DND-41 (cell line): ENCODE results near the gene NCF4.

ENCODE experiments used
- ATAC-seq: fragments of 200-7000 bp; cut with Tn5 transposase; 3 replicates; pipeline ENCODE4 v1.9.1; 2021; ENCODE audit warnings: low read depth; ENCODE audit not compliant: insufficient read depth
- DNase-seq: peaks from one replicate; pipeline ENCODE4 v3.0.0-alpha.2; 2020
- H2AFZ ChIP-seq: 2 replicates; pipeline ENCODE4 v1.6.0; 2012; ENCODE audit warnings: low read depth, low read length
- H3K27ac ChIP-seq: 2 replicates; pipeline ENCODE4 v1.5.1; 2012; ENCODE audit warnings: low read length, inconsistent platforms
- H3K27me3 ChIP-seq: fragments of 200-600 bp; sonication (generic); 2 replicates; pipeline ENCODE4 v1.6.0; 2012; ENCODE audit warnings: low read length, mild to moderate bottlenecking, inconsistent platforms; ENCODE audit not compliant: insufficient read depth, poor library complexity
- H3K36me3 ChIP-seq: 2 replicates; pipeline ENCODE4 v1.5.1; 2012; ENCODE audit warnings: low read length, inconsistent platforms; ENCODE audit not compliant: insufficient read depth
- H3K4me1 ChIP-seq: 2 replicates; pipeline ENCODE4 v1.5.1; 2012; ENCODE audit warnings: mild to moderate bottlenecking, low read length; ENCODE audit not compliant: insufficient read depth
- H3K4me2 ChIP-seq: 2 replicates; pipeline ENCODE4 v1.6.0; 2012; ENCODE audit warnings: mild to moderate bottlenecking, moderate library complexity, low read length, inconsistent platforms; ENCODE audit not compliant: insufficient read depth
- H3K4me3 ChIP-seq, 2 experiments: fragments of 200-600 bp in 1 of 2; shearing (Covaris generic) in 1 of 2; 2 replicates each; pipeline ENCODE4 v1.5.1; 2012 to 2016; ENCODE audit warnings: inconsistent platforms in 2 of 2, low read length in 2 of 2, mild to moderate bottlenecking in 2 of 2, low read depth in 1 of 2, moderate library complexity in 1 of 2
- H3K79me2 ChIP-seq: 2 replicates; pipeline ENCODE4 v1.6.0; 2012; ENCODE audit warnings: low read length, inconsistent platforms; ENCODE audit not compliant: insufficient read depth
- H3K9ac ChIP-seq: 2 replicates; pipeline ENCODE4 v1.6.0; 2012; ENCODE audit warnings: low read depth, mild to moderate bottlenecking, inconsistent platforms, low read length, moderate library complexity
- H3K9me3 ChIP-seq: 2 replicates; pipeline ENCODE4 v1.5.1; 2012; ENCODE audit warnings: low read length, moderate library complexity, mild to moderate bottlenecking, inconsistent platforms; ENCODE audit not compliant: insufficient read depth, severe bottlenecking
- H4K20me1 ChIP-seq: 2 replicates; pipeline ENCODE4 v1.6.0; 2012; ENCODE audit warnings: low read length; ENCODE audit not compliant: insufficient read depth
- EZH2 ChIP-seq: IDR thresholded peaks from 3 replicates; pipeline ENCODE4 v1.6.1; 2012; ENCODE audit warnings: borderline replicate concordance, low read depth, mild to moderate bottlenecking, moderate library complexity, low read length, inconsistent platforms; ENCODE audit not compliant: severe bottlenecking
- TF ChIP-seq, protein P1 (sequence below): IDR thresholded peaks from 2 replicates; pipeline ENCODE4 v1.5.1; 2012; ENCODE audit warnings: borderline replicate concordance, low read length, moderate library complexity, mild to moderate bottlenecking; ENCODE audit not compliant: poor library complexity, severe bottlenecking; ENCODE audit errors: extremely low read depth

Gene NCF4

GRCh38 chr22:36907253-36908195 lies 46.7 kb downstream of the NCF4 start:
- DNase-seq = no peak
- Histone ChIP-seq H4K20me1 (no peaks in the 10 kb centered on the region), H3K27ac (no peak overlapping the region), H3K9me3 (no peaks in the 10 kb centered on the region), H3K27me3 (no peaks in the 10 kb centered on the region), H3K4me1 (no peaks in the 10 kb centered on the region), H3K4me2 (no peak overlapping the region), H2AFZ (no peak overlapping the region), H3K4me3 (no peak overlapping the region), H3K79me2 (no peaks in the 10 kb centered on the region), H3K9ac (no peak overlapping the region), H3K36me3 (no peaks in the 10 kb centered on the region)
- TF ChIP-seq, protein P1, sequence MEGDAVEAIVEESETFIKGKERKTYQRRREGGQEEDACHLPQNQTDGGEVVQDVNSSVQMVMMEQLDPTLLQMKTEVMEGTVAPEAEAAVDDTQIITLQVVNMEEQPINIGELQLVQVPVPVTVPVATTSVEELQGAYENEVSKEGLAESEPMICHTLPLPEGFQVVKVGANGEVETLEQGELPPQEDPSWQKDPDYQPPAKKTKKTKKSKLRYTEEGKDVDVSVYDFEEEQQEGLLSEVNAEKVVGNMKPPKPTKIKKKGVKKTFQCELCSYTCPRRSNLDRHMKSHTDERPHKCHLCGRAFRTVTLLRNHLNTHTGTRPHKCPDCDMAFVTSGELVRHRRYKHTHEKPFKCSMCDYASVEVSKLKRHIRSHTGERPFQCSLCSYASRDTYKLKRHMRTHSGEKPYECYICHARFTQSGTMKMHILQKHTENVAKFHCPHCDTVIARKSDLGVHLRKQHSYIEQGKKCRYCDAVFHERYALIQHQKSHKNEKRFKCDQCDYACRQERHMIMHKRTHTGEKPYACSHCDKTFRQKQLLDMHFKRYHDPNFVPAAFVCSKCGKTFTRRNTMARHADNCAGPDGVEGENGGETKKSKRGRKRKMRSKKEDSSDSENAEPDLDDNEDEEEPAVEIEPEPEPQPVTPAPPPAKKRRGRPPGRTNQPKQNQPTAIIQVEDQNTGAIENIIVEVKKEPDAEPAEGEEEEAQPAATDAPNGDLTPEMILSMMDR = no peak
- no peak for TF ChIP-seq EZH2
- no peak for ATAC-seq

GRCh38 chr22:36910461-36910860 lies 49.7 kb downstream of the NCF4 start:
- no peak overlapping the region for H2AFZ ChIP-seq
- no peaks in the 10 kb centered on the region for H3K4me1 ChIP-seq
- DNase-seq (no peak), ATAC-seq (no peak)
- H3K36me3 ChIP-seq = no peaks in the 10 kb centered on the region
- no peaks in the 10 kb centered on the region for H4K20me1 ChIP-seq
- no peak overlapping the region for H3K27ac ChIP-seq
- TF ChIP-seq, protein P1 = no peak
- no peak for TF ChIP-seq EZH2
- H3K27me3 ChIP-seq = no peaks in the 10 kb centered on the region
- no peak overlapping the region for H3K9ac ChIP-seq
- H3K4me3 ChIP-seq = no peak overlapping the region
- no peak overlapping the region for H3K4me2 ChIP-seq
- H3K79me2 ChIP-seq = no peaks in the 10 kb centered on the region
- H3K9me3 ChIP-seq = no peaks in the 10 kb centered on the region

DNA sequence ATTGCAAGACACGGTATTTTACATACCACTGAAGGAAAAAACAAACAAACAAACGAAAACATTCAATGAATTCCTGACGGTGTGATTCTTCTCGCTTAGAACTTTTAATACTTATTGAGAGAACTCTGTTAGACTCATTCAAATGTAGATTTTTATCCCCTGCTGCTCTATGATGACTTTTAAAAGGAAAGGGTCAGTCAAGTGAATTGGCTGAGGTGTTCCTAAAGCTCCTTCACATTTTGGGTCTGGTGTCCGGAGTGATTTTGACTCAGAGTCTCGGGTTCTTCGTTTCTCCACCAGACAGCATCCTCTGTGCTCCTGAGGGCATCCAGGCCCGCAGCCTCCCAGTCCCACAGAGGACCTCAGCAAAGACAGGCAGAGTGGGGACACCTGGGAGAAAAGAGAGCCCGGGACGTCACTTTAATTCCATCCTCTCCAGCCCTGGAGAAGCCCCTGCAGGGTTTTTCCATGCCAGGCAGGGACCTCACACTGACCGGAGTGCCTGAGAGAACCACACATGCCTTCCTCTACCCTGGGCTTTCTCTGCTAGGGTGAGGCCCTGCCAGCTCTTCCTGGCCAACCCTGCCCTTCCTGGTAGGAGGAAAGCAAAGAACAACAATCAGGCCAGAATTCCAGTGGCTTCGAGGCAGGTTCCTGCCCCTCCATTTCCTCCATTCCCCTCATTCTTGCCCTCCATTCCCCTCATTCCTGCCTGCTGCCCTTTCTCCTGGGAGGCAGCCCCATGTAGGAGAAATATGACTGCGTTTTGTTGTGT lies 51.3 kb downstream of the NCF4 start:
- Histone ChIP-seq H3K27ac (no peak overlapping the region), H3K4me3 (no peak overlapping the region), H2AFZ (no peak overlapping the region), H3K36me3 (no peaks in the 10 kb centered on the region), H3K27me3 (peaks cover 5% of the 10 kb centered on the region), H3K4me1 (no peaks in the 10 kb centered on the region), H4K20me1 (no peaks in the 10 kb centered on the region), H3K79me2 (no peaks in the 10 kb centered on the region), H3K9me3 (no peaks in the 10 kb centered on the region), H3K4me2 (no peak overlapping the region), H3K9ac (no peak overlapping the region)
- ATAC-seq (no peak), DNase-seq (no peak)
- no peak for TF ChIP-seq EZH2
- TF ChIP-seq, protein P1 = no peak
